ENCODE measurements around the gene CLN5. TPM values are rescaled to one million over a fixed set of nuclear protein-coding genes. Genes with fewer than 3 reads are reported as not detected.

CLN5 gene
- polyA plus RNA-seq, 1 experiment: 38.6 TPM

DNA sequence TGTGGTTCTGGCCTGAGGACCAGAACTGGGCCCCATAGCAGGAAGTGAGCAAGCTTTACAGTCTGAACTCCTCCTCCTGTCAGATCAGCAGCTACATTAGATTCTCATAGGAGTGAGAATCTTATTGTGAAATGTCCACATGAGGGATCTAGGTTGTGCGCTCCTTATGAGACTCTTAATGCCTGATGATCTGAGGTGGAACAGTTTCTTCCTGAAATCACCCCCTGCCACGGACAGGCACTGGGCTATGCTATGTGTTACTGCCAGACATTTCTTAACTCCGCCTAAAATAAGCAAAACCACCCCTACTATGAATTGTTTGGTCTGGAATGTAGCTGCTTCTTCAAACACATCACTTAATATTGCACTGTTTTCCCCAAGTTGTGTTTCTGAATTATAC, 30.5 kb downstream of the CLN5 start:
- Histone ChIP-seq H3K27me3 (ENCODE audit: control insufficient read depth, insufficient read depth, low read length) (no peaks in the 10 kb centered on the region), H3K4me3 (ENCODE audit: low read depth, low read length) (no peak overlapping the region), H3K27ac (ENCODE audit: low read depth, low read length) (no peak overlapping the region), H3K9me3 (ENCODE audit: control insufficient read depth, insufficient read depth, low read length) (no peaks in the 10 kb centered on the region)
- DNase-seq (ENCODE audit: low read depth, low spot score): no peak
- ChIA-PET CTCF (interaction anchor here (0.6 to 1.4 kb wide), 4 partner anchors 17 to 89 kb away, joined by 3 to 4 read pairs (median 3); no protein-coding TSS in a partner anchor), POLR2A (no interaction called here)
- TF ChIP-seq, protein P1, sequence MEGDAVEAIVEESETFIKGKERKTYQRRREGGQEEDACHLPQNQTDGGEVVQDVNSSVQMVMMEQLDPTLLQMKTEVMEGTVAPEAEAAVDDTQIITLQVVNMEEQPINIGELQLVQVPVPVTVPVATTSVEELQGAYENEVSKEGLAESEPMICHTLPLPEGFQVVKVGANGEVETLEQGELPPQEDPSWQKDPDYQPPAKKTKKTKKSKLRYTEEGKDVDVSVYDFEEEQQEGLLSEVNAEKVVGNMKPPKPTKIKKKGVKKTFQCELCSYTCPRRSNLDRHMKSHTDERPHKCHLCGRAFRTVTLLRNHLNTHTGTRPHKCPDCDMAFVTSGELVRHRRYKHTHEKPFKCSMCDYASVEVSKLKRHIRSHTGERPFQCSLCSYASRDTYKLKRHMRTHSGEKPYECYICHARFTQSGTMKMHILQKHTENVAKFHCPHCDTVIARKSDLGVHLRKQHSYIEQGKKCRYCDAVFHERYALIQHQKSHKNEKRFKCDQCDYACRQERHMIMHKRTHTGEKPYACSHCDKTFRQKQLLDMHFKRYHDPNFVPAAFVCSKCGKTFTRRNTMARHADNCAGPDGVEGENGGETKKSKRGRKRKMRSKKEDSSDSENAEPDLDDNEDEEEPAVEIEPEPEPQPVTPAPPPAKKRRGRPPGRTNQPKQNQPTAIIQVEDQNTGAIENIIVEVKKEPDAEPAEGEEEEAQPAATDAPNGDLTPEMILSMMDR (IDR thresholded peaks at IDR 0.05; ENCODE audit: low read depth, low read length): no peak

DNA sequence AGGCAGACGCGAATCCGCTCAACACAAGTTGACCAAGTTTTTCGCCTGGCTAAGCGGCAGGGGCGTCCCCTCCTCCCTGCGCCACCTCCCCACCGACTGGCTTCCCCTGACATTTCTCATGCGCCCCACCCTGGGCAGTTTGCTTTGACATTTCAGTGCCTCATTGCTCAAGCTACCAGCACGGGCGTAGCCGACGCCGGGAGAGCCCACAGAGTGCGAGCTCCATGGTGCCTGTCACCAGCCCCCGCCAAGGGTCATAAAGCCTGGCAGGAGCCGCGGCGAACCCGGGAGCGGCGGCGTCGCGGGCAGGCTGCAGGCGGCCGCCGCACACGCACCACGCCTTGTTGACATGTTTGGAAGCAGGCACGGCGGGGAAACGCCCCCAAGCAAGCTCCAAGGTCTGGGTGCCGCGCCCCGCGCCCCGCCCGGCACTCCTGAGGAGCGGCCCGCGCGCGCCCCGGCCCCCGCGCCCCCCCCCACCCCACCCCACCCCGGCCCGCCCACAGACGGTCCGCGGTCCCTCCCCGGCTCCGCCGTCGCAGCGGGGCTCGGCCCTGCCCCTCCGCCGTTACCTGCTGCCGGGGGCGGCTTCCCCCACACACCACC, 34.5 kb downstream of the CLN5 start:
- Histone ChIP-seq H3K4me3 (ENCODE audit: low read depth, low read length) (peak overlapping the region; percentile 88), H3K9me3 (ENCODE audit: control insufficient read depth, insufficient read depth, low read length) (no peaks in the 10 kb centered on the region), H3K27me3 (ENCODE audit: control insufficient read depth, insufficient read depth, low read length) (no peaks in the 10 kb centered on the region), H3K27ac (ENCODE audit: low read depth, low read length) (no peak overlapping the region)
- CTCF ChIA-PET: interaction anchor here (0.6 to 2.9 kb wide), 3 partner anchors 452 to 1392 kb away, joined by 3 to 14 read pairs (median 3); no protein-coding TSS in a partner anchor
- POLR2A ChIA-PET: interaction anchor here (0.5 to 1.6 kb wide), 4 partner anchors 10 to 299 kb away, joined by 3 to 4 read pairs (median 4); no protein-coding TSS in a partner anchor
- DNase-seq (ENCODE audit: low read depth, low spot score): no peak
- TF ChIP-seq, protein P1 (IDR thresholded peaks at IDR 0.05; ENCODE audit: low read depth, low read length): no peak

DNA sequence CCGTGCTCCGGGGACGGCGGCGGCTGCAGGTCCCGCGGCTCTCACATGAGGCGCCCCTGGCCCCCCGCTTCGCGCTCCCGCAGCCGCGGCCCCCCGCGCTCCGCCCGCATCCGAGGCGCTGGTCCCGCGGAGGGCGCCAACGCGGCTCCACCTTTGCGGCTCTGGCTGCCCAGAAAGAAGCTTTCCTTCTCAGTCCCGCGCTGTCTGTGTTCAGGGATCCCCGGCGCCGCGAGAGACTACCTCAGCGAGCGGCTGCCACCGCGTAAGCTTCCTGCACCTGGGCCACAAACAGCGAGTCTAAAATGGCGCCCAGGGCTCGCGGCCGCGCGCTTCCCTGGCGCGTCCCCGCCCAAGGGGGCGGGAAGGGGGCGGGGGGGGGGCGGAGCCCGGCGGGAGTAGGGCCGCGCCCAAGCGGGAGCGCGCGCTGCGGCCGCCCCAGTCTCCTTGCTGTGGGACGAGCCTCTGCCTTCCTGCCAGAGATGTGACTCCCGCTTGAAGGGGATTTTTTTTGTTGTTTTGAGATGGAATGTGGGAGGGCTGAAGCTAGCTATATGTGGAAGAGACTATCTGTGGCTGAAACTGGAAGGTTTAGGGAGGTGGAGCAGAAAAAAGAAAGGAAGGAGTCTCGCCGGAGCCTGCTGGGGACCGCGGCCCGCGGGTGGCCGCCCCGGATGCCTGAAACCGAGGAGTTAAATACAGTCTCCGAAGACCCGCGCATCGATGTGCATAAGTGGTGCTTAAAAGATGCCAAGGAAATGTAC, 35.2 kb downstream of the CLN5 start, which contains the start of gene FBXL3:
FBXL3 (minus strand) TSS at position 299 of the 761 bp plus-strand sequence. CDS start 5,299 bp downstream, outside the sequence.
- Histone ChIP-seq H3K27me3 (ENCODE audit: control insufficient read depth, insufficient read depth, low read length) (no peaks in the 10 kb centered on the region), H3K27ac (ENCODE audit: low read depth, low read length) (peak within 1 kb of the TSS; percentile 71), H3K4me3 (ENCODE audit: low read depth, low read length) (peak within 1 kb of the TSS; percentile 88), H3K9me3 (ENCODE audit: control insufficient read depth, insufficient read depth, low read length) (no peaks in the 10 kb centered on the region)
- POLR2A ChIA-PET: interaction anchor here (0.8 to 1.6 kb wide), 2 partner anchors 16 to 23 kb away, joined by 4 read pairs; no protein-coding TSS in a partner anchor
- CTCF ChIA-PET: interaction anchor here (0.6 to 2.9 kb wide), 3 partner anchors 46 to 1393 kb away, joined by 3 to 14 read pairs (median 7); no protein-coding TSS in a partner anchor
- TF ChIP-seq, protein P1 (IDR thresholded peaks at IDR 0.05; ENCODE audit: low read depth, low read length): no peak
- peak; percentile 81 for DNase-seq (ENCODE audit: low read depth, low spot score)

DNA sequence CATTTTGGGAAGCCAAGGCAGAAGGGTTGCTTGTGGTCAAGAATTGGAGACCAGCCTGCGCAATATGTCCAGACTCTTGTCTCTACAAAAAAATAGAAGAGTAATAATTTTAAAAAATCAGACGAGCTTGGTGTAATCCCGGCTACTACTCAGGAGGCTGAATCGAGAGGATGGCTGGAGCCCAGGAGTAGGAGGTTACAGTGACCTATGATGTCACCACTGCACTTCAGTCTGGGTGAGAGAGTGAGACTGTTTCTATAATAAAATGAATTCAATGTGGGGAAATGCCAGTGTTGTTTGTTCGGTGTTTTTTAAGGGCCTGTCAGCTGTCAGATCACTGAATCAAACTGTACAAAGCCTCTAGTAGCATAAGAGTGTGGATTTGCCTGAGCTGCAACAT, 36.3 kb downstream of the CLN5 start:
- ChIA-PET POLR2A (no interaction called here), CTCF (interaction anchor here (0.6 to 2.9 kb wide), 4 partner anchors 26 to 450 kb away, joined by 3 to 14 read pairs (median 6); no protein-coding TSS in a partner anchor)
- H3K27me3 ChIP-seq (ENCODE audit: control insufficient read depth, insufficient read depth, low read length): no peaks in the 10 kb centered on the region
- no peaks in the 10 kb centered on the region for H3K9me3 ChIP-seq (ENCODE audit: control insufficient read depth, insufficient read depth, low read length)
- TF ChIP-seq, protein P1 (IDR thresholded peaks at IDR 0.05; ENCODE audit: low read depth, low read length): no peak
- peak overlapping the region; percentile 64 for H3K4me3 ChIP-seq (ENCODE audit: low read depth, low read length)
- no peak overlapping the region for H3K27ac ChIP-seq (ENCODE audit: low read depth, low read length)
- no peak for DNase-seq (ENCODE audit: low read depth, low spot score)

All from AG04450 (cell line).